Kasumi-1 (cell line): ENCODE measurements around the gene SUSD4.

Source experiments
- DNase-seq, 2 experiments: peaks; one replicate each; lab custom pipeline; 2025; lab: John Stamatoyannopoulos, UW

Gene SUSD4

DNA sequence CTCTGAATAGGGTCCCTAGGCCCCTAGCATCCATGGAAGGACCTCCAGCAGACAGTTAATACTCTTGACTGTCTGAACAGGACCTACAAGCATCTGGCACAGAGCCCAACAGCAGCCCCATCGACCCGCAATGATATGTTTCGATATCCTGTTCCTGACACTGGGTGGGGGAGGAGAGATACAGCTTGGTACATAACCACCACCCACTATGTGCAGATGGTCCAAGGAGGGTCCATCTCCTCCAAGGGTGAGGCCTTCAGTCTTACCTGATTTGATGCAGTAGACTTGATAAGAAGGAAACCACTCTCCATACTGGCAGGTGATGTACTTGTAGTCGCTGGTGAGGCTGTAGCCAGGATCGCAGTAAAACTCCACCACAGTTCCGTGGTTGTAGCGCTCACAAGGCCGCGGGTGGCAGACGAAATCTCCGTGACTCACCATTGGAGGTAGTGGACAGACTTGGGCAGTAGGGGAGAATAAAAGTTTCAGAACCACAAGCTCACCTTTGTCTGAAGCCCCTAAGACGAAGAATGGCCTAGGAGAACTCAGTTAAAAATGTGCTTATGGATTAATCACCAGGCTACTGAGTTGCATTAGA lies 134.9 kb downstream of the SUSD4 start:
- no peak for DNase-seq

DNA sequence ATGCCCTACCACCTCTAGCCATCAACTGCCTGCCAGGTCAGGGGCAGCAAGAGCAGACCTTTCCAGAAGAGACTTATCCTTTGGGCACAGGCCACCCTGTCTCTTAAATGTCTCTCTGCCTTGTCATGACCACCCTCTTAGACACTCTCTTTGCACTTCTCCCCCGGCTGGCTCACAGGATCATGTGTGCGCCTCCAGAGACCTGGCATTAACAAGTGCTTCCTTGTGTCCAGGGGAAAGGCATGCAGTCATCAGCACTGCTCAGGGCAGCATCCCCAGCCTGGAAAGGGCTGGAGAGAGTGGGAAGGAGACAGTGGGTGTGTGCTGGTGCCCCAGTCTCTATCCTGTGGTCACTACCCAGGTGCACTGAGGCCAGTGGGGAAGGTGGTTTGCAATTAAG lies 135.8 kb downstream of the SUSD4 start:
- no peak for DNase-seq

DNA sequence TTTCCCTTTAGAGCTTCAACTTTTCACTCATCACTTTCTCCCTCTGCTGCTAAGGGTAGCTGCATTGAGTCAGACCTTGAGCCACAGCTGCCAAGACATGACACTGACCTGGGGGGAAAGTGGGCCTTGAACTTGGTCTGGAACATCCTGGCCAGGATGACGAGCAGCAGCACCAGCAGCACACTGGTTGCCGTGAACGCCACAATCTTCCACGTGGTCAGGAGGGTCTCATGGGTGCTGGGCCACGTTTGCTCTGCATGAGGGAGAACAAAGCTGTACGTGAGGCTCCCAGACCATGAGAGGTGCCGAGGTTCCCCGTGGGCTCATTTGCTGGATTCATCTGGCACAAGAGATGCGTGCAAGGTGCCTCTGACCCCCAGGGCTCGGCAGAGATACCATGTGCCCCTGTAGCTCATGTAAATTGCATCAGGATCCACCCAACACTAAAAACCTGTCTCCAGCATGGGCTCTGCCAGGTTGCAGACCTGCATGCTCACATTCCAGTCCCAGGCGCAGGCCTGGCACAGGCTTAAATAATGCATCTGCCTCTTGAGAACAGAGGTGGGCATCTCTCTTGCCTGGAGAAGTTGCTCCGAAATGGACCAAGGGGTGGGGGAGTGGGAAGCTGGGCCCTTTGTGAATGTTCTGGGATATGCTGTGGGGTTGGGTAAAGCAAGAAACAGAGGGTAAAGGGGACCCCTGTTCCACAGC lies 136.3 kb downstream of the SUSD4 start:
- DNase-seq, result no peak

DNA sequence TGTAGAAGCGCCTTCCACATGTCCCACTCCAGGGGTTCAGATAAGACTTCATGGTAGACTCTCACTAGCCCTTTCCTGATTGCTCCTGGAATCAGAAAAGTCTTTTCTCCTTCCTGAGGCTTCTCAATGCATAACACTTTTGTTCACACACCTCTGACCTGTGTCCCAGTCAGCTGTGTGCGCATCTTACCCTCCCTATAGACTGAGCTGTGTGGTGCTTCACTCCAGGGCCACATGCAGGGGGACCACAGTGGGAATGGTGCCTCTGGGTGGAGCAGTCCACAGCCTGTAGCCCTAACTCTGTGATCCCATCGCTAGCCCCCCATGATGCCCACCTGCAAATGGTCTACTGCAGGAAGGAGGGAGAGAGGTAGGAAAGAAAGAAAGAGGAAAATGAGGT lies 136.9 kb downstream of the SUSD4 start:
- DNase-seq, result no peak

DNA sequence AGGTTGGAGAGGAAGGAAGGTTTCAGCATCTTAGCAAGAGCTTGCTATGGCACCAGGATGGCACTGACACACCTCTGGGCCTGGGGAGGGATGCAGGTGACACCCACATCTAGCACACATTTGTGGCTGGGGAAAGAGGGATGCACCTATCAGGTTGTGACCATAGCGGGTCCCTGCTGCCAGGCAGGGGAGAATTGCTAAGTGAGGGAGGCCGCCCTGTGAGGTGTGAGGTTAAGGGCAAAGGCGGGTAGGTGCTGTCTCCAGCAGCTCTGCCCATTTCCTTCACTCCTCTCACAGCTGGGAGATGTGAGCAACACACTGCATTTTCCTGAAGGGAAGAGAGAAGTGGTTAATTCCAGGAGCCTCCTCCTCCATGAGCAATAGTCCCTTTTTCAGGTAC lies 137.7 kb downstream of the SUSD4 start:
- no peak for DNase-seq

DNA sequence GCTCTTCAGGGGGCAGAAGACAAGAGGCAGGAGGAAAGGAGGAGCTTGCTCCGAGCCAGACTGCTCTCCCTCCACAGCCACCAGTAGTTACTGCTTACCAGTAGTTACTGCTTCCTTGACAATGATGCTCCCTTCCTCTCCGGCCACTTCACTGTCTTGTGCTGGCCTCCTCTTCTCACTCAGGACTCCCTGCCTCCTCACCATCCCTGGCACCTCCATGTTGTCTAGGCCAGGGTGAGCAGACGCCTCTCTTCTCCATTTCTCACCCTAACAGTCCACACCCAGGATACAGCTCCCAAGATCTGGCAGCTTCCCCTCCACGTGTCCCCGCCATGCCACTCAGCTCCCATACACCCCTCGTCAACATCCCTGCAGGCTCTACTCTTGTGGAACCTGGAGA lies 138.5 kb downstream of the SUSD4 start:
- no peak for DNase-seq

DNA sequence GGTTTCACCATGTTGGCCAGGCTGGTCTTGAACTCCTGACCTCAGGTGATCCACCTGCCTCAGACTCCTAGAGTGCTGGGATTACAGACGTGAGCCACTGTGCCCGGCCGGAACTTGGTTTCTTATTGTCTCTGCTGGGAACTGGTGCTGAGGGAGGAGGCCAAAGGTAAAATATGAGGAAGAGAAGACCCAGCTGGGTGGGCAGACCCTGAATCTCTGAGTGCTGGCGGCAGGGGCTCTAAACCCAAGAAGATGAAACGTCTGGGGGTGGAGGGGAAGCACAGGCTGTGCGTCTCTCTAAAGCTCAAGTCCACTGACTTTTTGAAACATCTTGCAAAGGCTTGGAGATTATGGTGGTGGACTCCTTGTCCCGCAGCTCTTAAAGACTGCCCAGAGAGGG lies 138.9 kb downstream of the SUSD4 start:
- no peak for DNase-seq

DNA sequence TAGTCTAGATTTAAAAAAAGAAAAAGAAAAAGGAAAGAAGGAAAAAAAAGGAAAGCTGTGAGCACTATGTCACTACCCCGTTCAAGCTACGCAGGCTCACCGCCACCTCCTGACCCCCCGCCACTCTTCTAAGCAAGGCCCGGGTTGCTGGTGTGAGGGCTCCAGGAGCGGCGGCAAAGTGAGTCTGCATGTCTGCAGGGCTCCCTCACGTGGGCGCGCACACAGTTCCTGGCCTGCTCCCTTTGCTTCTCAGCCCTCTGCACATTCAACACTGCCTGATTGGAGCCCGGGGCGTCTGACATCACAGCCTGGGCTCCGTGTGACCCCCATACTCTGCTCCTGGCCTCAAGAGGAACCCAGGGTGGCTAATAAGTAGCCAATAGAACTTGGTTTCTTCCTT lies 139.5 kb downstream of the SUSD4 start:
- no peak for DNase-seq

DNA sequence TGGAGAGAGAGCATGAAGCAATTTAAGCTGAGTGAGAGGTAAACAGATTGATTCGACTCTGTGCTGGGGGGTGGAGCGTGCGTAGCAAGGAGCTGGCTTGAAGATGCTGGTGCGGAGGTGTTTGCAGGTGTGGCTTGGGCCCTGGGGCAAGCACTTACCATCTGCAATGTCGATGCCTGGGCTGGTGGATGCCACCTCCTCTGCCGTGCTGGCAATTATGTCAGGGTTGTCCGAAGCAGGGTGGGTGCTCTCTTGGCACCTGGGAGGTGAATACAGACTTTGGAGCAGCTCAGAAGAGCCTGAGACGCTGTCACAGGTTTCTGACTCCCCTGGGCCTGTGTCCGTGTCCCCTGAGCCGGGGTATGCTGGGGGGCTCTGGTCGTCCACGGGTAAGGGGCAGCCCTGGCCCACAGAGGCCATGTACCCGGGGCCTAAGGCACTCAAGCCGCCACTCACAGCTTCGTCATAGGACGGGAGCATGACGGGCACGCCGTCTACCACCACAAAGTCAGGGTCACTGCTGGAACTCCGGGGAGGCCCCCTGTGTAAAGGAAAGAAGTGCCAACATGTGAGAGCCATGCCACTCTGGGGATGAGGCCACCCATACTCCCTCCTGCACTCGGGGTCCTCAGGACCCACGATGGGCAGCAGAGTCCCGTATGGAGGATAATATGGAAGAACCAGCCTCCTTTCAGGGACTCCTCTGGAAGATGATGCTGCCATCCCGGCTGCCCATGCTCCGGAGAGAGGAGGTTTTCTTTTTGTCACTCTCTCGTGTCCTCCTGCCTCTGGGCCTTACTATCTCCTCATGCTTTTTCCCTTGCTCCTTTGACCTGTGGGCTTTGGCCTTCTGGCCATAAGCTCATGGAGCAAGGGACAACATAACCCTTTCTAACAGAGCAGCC lies 140.6 kb downstream of the SUSD4 start:
- DNase-seq, result no peak

DNA sequence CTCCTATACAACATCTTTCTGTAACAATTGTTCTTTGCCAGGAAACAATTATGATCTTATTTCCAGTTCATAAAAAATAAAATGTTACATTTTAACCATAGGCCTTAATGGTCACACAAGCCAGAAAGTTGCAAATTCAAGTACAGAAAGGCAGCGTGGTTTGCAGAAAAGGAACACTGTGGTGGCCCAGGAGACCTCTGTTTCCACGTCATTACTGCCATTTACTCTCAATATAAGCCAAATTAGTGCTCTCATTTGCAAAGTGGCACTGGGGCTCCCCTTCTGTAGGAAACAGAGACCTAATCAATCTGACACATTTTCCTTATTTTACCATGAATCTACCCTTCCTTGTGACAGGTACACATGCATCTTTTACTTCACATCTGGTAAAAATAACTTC lies 141.6 kb downstream of the SUSD4 start:
- DNase-seq, result no peak

DNA sequence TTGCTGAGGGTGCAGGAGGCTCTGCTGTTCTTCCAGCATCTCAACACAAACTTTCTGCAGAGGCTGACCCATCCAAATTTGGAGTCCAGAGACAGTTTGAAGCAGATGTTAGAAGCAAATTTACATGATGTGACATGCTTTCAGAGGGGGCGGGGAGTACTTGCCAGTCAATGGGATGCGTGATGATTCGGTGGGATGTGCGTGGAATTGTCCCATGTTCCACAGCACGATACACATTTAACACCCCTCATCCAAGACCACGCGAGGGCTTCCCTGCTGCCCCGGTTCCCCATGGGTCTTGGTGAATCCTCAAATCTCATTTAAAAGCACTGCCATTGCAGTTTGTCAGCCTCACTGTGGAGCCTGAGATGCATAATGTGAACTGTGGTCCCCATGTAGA lies 142.3 kb downstream of the SUSD4 start:
- DNase-seq, result no peak

DNA sequence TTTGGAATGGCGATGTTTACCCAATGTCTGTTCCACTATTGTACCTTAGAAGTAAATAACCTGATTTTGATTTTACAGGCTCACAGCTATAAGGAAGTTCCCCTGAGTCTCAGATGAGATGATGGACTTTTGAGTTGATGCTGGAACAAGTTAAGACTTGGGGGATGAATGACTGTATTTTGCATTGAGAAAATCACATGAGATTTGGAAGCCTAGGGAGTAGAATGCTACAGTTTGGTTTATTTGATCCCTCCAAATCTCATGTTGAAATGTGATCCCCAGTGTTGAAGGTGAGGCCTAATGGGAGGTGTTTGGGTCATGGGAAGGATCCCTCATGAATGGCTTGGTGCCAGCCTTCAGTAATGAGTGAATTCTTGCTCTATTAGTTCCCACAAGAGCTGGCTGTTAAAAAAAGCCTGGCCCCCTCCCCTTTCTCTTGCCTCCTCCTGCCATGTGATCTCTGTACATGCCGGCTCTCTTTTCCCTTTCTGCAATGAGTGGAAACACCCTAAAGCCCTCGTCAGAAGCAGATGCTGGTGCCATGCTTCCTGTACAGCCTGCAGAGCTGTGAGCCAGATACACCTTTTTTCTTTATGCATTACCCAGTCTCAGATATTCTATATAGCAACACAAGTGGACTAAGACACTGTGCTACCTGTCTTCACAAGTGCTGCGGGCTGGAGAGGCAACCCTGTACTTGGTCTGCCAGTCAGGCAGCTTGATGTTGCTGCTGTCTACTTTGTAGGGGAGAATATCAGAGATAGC lies 143.9 kb downstream of the SUSD4 start:
- no peak for DNase-seq

DNA sequence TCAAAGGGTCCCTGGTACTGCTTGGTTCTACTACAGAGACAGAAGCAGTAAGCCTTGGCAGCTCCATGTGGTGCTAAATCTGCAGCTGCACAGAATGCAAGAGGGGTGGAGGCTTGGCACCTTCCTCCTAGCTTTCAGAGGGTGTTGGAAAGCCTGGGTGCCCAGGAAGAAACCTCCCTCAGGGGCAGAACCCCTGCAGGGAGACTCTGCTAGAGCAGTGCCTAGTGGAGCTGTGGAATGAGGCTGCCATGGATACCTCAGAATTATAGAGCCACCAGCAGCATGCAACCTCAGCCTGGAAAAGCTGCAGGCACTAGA lies 144.7 kb downstream of the SUSD4 start:
- DNase-seq, result no peak

DNA sequence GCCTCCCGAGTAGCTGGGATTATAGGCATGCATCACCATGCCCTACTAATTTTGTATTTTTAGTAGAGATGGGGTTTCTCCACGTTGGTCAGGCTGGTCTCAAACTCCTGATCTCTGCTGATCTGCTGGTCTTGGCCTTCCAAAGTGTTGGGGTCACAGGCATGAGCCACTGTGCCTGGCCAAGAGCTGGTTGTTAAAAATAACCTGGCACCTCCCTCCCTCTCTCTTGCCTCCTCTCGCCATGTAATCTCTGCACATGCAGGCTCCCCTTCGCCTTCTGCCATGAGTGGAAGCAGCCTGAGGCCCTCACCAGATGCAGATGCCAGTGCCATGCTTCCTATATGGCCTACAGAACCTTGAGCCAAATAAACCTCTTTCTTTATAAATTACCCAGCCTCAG lies 146.2 kb downstream of the SUSD4 start:
- no peak for DNase-seq

DNA sequence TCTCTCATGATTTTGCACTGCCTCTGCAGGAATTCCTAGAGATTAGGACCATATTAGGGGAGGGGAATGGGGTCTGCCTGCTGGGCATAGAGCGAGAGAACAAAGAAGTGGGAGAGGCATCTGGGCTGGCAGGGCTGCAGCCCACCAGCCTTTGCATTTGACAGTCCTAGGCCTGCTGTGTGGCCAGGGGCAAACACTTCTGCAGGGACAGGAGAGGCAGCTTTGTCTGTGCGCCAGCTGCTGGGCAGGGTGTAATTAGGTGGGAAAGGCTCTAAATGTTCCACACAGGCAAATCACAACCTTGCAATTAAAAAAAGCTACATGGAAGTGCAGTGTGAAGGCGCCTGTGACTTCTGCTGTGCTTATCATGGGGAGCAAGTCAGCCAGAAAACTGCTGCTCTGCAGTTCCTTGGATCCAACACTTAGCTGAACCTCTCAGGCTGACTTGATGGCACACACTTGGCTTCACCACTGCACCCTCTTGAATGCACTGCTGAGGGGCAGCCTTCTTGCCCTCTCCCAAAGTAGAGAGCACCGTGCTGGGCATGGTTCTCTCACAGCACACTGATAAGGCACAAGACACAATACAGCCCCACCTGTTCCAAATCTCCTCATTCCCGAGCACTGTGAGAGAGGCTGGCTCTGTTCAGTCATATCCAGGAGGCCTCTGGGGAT lies 147.3 kb downstream of the SUSD4 start:
- no peak for DNase-seq

DNA sequence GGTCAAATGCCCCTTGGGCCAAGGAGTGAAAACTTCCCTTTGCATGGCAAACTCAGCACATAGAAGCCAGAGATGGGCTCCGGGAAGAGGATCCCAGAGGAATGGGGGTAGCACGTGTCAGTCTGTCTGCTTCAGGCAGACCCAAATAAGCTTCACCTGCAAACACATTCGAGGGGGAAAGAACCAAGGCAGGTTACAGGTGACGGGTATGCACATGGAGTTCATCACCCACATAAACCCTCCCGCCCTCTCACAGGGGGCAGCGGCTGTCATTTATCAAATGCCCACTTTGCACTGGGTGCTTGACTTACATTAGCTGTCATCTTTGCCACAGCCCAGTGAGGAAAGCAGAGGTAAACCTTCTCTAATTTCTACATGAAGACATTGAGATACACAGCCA lies 147.9 kb downstream of the SUSD4 start:
- DNase-seq, result no peak

DNA sequence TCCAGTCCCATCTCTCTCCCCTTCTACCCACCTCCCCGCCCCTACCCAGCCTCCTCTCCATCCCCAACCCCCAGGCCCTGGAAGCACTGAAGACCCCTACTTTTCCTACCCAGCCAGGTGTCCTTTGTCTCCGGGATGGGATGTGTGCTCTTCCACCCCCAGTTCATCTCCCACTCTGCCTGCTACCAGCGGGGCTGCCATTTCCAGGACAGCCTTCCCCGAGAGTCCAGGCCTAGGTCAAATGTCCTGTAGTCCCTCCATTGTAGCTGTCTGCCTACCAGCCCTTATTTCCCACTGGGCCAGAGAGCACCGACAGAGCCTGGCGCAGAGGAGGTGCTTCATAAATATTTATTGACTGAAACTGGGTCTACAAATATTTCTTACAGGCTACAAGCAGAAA lies 148.9 kb downstream of the SUSD4 start:
- no peak for DNase-seq

DNA sequence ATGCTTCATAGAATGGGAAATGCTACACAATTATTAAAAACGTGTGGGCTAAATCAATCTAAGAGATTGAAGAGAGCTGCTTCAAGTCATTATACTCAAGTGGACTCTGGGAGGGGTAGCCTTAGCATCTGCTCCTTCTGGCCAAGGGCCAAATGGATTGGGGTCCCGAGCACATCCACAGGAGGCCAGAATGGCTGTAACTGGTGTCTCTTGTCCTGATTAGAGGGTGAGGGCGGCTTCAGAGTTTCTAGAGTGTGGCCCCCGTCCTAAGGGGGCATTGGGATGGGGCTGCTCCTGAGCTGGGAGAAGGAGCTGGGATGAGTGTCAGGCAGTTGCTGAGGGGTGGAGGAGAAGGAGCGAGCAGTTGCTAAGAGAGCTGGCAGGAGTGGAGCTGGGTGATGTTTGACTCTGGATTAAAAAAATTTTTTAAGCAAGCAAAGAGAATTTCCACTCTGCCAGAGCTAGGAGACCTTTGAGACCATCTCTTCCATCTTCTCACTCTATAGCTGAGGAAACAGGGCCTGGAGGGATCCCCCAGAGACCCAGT lies 149.6 kb downstream of the SUSD4 start:
- DNase-seq, result no peak

DNA sequence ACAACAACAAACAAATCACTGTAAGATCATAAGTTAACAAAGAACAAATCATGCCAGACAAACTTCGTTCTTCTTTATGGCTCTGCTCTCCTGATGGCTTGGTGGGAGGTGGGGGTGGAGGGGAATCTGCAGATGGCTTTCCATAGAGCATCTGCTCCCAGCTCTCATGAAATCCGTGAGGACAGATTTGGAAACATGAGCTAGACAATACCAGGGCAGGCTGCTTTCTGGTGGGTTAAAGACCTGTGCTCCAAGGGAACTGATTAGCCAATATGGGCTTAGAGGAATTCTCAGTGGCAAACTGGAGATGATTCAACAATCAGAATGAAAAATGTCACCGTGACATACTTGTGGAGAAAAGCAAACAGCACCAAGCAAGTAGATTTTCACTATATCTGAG lies 151.5 kb downstream of the SUSD4 start:
- DNase-seq, result no peak

DNA sequence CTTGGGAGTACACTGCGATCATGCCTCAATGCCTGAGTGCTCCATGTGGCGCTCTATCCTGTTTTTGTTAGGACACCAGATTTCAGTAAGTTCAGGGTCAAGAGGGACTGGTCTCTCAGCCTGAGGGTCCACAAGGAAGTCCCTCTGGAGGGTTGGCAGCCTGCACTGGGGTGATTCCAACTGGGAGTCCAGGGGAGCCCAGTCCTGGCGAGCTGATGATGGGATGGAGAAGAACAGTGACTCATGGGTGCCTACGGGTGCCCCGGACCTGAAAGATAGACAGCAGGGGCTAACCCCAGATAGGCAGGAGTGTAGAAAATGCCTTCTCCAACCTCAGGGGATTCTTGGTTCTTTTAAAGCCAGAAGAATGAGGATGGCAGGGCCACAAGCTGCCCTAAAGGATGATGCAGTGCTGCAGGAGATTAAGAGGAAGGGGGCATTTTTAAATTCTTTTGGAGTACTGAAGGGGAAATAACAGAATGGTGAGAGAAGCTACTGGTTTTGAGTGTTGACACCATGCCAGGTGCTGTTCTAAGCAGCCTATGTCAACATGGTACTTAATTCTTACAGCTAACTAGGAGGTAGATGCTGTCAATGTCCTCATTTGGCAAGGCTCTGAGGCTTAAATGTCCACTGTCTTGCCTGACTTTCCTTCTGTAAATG lies 152.5 kb downstream of the SUSD4 start:
- DNase-seq, result no peak

DNA sequence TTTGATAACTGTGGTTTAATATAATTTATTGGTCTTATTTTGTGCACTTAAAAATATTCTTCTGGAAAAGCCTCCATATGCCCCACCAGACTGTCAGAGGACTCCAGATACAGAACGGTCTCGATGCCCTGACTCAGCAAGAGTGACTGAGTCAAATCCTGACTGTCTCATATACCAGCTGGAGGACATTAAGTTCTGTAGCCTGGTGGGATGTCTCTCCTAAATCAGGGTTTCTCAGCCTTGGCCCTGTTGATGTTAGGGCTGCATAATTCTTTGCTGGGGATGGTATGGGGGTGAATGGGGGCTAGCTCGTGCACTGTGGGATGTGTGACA lies 153.2 kb downstream of the SUSD4 start:
- DNase-seq, result no peak
